M059J (cell line): Measurements from ENCODE around the gene ABR. TPM values are rescaled to one million over a fixed set of nuclear protein-coding genes. Genes with fewer than 3 reads are reported as not detected.
A peak's percentile ranks its signal among the peaks of the same experiment; 100 is the strongest.
"Not testable (repeated sequence)": the region's sequence is repeated elsewhere in the genome, so short reads cannot be mapped to it uniquely, and the experiment has no call there.

Experiments used
- DNase-seq: peaks from one replicate; pipeline ENCODE4 v3.0.0-alpha.2; 2012; ENCODE audit warnings: low read depth
- total RNA-seq: library from RNA; depleted of rRNA; stranded (reverse); fragments of >200 nt; shearing (Covaris generic); gene quantifications from 2 replicates; pipeline ENCODE4 v1.2.3, GENCODE V29; 2014

The ABR gene
- total RNA-seq, 1 experiment from 2014 or later = 47.3 TPM

DNA sequence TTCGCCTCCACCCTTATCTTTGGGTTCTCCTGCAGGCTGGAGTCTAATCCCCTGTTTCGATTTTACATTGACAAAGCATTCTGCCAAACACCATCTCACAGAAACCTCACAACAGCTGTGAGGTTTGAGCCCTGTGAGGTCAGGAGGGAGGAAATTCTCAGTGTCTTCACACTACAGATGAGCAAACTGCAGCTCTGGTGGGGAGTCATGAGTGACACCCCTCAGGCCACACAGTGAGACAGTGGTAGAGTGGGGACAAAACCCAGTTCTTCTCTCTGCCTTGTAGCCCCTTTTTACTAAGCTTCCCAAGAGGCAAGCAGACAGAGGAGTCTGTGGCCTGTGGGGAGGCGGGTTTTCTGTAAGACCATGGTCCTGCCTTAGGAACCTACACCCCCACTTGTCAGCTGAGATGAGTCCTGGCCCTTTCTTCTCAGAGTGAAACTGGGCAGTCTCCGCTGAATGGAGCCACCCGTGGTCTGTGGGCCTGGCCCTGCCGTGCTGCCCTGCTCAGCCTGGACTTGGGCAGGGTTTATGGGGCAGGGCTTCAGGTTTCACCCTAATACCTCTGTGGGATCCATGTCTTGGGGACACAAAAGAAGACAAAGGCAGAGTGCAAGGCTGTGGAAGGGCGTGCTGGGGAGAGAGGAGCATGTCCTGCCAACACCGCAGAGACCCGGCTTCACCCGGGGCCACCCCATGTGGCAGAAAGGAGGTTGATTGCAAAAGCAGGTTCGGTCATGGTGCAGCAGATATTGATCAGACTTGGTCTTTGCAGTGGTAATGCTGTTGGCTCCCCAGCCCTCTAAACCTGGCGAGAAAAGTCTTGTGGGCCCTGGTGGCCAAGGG, 59.0 kb downstream of the ABR start:
- DNase-seq = no peak

DNA sequence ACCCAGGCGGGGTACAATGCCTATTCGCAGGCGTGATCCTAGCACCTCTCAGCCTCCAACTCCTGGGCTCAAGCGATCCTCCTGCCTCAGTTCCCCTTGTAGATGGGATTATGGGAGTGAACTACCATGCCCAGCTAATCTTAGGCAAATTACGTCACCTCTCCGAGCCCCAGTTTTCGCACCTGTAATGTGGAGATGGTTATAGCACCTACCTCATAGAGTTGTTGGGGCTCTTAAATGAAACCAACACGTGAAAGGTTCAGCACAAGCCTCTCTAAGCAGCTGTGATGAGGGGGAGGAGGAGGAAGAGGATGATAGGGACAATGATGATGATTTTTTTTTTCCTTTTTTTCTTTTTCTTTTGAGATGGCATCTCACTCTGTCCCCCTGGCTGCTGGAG, 59.9 kb downstream of the ABR start:
- DNase-seq = no peak

DNA sequence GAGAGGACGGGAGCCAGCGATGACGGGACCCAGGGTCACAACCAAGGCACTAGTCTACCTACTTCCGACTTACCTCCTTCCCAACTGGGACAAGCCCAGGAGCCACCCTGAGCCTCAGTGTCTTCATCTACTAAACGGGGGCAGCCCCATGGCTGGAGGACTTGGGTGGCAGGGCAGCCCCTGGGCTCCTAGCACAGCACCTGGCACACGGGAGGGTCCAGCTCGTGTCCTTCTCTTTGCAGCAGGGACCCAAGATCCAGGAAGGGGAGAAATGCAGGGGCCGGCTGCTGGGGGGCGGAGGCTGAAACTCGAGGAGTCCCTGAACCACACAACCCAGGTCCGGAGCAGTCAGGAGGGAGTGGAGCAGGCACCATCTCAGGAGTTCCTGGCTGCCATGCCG, 63.2 kb downstream of the ABR start:
- DNase-seq = no peak

DNA sequence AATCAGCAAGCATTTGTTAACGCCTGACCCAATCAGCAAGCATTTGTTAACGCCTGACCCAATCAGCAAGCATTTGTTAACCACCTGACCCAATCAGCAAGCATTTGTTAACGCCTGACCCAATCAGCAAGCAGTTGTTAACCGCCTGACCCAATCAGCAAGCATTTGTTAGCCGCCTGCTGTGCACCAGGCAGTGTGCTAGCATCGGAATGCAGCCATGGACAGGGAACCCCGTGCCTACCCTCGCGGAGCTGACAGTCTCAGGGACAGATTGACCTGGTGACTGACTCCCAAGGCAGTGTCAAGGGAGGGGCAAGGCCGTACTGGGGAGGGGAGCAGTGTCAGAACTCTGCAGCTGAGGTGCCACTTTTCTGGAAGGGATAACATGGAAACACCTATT, 66.9 kb downstream of the ABR start:
- DNase-seq = no peak

DNA sequence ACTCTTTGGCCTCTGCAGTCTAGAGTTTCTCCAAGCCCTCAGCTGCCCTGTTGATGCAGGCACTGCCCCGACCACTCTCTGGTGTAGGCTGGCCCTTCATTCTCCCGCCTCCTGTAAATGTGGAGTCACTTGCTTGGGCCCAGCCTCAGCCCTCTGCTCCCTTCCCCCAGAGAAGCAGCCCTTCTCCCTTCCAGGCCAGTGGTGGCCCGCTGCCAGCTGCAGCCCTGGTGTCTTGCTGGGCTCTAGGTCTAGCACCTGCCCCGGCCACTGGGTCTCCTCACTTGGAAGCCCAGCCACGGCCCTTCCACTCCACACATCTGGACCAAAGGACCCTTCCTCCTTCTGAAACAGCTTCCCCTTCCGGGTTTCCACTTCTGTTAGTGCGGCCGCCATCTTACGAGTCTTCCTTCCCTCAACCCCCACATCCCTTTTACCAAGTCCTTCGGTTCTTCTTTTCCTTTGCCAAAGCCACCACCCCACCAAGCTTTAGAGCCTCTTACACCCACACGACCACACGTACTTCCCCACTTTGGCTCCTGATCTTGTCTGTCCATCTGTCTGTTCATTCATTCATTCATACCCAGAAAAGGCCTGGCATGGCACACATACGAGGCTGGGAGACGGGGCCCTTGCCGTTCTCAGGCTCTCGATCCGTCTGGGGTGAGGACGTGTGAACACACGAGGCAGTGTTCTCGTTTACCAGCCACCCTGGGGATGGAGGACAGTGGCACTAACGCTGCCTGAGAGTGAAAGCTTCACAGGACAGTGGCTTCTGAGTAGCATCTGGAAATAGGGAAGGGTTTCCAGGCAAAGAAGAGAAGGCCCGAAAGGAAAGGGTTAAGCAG, 68.0 kb downstream of the ABR start:
- no peak for DNase-seq

DNA sequence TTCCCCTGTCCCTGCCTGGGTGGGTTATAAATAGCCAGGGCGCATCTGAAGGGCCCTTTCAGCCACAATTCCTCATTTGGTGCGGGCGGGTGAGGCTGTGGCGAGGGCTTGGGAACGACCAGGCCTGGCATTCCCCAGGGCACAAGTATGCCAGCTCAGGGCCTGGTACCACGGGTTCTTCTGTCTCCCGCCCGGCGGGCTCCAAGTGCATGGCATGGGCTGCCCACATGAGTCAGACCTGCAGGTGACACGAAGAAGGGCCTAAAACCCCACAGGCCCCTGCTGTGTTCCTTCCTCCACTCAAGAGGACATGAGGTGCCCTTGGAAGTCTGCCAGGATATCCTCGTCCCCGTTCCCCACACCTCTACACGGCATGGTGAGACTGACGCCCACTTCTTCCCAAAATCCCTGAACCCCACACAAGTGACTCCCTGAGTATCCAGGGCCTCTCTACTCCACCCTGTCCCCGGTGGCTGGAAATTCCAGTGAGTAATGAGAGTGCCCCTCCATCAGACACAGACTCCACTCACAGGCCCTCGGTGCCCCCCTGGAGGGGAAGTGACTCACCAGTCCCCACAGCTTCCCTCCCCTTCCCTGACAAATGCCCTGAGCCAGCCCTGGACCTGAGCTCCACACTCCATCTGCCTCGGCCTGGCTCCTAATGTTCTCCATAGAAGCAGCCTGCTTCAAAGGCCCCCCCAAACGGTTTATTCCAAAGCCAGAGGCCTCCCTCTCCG, 68.8 kb downstream of the ABR start:
- peak; percentile 97 for DNase-seq

DNA sequence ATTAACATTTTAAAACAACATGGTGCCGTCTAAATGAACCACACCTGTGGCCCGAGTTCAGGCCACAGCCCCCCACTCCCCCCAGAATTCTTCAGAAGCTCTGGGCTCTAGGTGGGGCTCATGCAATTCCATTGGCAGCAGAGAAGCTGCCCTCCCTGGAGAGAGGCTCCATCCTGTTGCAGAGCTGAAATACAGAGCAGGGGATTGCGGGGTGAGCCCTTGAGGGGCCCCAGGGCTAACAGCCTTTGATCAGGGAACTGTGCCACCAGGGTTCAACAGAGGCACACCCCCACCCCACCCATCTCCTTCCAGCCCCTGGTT, 69.3 kb downstream of the ABR start:
- DNase-seq = no peak

DNA sequence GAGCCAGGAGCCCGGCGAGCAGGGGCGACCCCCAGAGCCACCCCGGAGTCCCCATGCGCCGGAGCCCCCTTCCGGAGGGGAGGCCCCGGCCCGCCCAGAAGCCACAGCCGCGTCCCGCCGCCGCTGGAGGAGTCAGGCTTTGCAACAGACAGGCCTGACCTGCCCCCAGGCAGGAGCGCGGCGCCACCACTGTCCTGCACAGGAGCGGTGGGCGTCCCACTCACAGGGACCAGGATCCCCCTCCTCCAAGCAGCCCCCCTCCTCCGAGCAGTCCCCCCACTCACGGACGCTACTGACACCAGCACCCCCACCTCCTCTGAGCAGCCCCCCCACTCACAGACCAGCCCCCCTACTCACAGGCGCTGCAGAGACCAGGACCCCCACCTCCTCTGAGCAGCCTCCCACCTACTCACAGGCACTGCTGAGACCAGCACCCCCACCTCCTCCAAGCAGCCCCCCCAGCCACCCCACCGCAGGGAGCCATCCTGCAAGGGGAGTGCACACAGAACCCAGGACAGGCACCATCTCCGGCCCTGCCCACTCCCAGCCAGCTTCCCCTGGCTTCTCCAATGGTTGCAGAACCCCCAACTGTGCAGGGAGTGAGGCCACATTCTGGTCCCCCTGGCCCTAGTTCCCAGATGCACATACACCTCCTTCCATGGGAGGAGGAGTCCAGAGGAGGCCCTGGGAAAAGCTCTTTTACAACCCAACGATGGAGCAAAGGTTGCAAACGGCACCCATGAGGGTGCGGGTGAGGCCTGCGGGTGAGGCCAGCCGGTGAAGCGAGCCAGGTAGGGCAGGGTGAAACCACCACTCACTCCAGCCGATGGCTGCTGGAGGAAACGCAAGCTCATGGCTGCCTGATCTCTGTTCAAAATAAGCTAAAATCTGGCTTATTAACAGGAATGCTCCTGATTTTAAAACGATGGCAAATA, 69.9 kb downstream of the ABR start:
- peak; percentile 32 for DNase-seq

DNA sequence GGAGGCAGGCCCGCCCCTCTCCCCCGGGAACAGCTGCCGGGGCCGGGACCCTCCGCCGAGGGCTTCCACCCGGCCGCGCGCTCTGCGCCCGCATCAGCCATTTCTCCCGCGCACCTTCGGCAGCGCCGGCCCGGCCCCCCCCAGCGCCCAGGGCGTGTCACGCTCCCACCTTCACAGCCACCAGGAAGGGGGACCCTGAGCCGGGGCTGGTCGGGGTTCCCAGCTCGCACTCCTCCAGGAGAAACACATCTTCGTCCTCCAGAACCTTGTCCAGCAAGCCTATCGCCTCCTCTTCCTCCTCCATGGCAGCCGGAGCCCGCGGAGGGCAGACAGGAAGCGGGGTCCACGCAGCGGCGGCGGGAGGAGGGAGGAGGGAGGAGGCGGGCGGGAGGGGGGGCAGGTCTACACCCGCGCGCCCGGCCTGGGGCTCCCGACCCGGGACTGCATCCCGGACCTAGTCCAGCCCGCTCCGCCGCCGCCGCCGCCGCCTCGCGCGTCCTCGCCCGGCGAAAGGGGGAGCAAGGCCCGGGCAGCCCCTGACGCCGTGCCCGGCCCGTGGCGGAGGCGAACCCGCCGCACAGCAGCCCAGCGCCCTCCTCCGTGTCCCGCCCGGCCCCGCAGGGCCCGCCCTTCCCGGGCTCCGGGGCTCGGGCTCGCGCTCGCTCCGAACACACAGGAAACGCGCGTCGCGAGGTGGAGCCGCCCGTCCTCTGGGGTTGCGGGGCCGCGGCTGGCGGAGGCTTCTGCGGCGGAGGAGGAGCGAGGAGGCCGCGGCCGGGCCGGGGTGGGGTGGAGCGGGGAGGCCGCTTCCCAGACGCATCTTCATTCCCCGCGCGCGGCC, 70.8 kb downstream of the ABR start:
- DNase-seq = peak; percentile 42

DNA sequence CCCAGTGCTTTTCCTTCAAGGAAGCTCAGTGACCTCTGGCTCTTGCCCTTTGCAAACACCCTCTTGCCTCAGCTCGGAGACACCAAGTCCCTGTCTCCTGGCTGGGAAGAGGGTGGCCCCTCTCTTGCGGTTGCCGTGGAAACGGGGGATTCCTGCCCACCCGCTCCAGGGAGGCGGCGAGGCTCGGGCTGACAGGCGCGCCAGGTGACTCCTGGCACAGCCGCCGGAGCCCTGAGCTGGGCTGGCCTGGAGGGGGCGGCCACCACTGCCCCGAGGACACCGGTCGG, 71.4 kb downstream of the ABR start:
- DNase-seq = no peak

DNA sequence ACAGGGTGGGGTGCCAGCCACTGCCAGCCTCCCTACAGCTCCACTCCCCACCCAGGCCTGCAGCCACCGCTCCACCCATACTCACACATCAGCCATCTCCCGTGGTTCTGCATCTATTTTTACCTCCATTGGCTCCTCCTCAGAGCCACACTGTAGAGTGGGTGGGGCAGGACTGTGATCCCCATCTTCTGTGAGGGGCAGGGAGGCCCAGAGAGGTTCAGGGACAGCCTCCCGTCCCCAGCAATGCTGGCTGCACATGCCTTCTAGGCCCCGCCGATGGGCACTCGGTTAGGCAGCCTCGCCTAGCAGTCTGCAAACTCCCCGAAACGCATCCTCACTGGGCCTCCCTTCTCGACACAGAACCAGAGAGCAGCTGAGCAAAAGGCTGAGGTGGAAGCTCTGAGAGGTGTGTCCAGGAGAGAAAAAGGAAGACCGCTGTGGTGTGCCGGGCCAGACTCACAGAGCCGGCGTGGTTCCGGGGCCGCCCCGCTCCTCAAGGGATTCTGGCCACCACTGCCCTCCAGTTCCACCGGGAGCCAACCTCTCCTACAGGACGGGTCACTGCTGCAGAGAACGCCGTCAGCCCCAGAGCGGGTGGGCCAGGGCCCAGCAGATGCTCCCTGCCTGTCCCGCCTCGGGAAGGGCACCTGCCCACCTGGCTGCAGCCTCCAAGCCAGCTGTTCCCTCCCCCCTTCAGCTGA, 71.9 kb downstream of the ABR start:
- DNase-seq = no peak

DNA sequence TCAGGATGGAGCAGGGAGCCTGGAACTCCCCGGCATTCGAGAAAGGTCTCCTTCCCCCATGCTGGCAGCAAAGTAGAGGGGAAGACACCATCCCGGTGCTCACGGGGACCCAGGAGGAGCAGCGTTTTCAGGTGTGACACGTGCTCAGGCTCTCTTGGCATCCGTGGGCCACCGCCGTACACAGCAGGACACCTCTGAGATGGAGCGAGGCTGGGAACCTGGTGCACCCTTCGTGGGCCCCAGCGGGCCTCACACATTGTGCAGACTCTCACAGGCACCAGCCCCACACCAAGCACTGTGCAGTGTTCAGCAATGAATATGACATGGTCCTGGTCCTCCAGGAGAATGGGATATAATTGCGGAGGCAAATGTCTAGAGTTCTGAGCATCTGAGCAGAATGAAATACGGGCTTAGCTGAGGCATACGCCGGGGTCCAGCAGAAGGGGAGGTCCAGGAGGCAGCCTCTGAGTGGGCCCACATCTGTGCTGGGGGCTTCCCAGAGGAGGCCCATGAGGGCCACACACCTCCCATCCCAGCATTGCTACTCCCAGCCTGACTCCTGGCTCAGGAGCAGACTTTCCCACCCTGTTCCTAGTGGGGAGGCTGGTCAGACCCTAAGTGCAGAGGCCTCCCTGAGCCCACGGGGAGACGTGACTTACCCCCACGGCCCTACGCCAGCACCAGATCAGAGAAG, 72.6 kb downstream of the ABR start:
- no peak for DNase-seq

DNA sequence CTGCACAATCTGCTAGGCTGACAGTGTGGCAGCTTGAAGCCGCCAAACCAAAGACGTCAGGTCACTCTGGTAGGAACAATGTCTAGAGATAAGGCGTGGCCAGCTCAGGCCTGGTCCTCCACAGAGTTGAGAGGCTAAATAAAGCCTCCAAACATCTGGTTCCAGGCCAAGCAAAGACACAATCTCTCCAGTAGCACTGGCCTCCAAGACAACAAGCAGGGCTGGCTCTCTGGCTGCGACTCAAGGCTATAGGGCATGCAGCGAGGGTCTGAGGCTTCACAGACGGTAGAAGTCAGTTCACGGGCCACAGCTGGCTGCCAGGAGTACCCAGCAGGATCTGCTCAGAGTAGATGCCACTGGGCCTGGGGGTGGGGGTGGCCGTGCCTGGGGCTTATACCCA, 75.6 kb downstream of the ABR start:
- no peak for DNase-seq

DNA sequence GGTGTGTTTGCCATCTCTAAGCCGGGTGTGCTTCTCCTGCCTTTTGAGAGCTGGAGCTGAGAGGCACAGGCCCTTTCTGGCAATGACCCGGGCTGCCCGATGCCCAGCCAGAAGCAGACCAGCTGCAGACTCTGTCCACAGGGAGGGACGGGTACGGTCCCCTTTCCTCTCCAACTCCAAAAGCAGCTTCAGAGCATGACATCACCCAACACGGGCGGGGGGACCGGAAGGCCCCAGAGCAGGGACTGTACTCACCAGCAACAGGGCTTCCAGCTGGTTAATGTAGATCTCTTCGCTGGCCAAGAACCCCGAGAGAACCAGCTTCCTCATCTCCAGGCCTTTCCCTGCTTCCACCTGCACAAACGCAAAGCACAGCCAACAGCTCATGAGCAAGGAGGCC, 79.4 kb downstream of the ABR start:
- no peak for DNase-seq

DNA sequence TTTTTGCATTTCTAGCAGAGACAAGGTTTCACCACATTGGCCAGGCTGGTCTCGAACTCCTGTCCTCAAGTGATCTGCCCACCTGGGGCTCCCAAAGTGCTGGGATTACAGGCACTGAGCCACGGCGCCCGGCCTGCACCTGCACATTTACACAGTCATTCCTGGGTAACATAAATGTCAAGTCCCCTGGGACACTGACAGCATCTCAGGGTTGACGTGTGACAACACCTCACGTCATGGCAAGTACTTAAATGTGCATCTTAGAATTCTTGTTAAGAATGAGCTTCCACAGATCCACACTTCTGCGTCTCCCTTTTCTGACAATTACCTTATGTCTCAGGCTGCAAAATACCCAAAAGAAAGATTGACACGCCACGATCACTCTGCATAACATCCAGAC, 80.5 kb downstream of the ABR start:
- DNase-seq = no peak

DNA sequence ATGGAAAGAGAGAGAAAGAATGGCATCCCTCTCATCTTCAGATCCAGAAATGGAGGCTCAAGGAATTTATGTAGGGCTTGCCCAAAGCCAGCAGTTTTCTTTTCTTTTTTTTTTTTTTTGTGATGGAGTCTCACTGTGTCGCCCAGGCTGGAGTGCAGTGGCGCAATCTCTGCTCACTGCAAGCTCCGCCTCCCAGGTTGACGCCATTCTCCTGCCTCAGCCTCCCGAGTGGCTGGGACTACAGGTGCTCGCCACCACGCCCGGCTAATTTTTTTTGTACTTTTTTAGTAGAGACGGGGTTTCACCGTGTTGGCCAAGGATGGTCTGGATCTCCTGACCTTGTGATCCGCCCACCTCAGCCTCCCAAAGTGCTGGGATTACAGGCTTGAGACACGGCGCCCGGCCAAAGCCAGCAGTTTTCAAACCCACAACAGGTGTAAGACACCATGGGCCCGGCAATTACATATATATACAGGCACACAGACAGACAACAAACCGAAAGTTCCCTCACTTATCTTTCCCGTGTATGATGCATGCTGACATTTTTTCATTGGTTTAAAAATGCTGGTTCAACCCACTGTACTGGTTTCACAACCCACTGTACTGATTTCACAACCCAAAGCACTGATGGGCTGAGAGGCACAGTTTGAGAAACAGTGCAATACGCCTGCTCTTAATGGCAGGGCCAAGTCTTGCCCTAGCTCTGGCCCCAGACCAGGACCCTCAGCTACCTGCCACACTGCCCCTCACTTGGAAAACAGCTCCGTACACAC, 81.6 kb downstream of the ABR start:
- DNase-seq = not testable (repeated sequence)

DNA sequence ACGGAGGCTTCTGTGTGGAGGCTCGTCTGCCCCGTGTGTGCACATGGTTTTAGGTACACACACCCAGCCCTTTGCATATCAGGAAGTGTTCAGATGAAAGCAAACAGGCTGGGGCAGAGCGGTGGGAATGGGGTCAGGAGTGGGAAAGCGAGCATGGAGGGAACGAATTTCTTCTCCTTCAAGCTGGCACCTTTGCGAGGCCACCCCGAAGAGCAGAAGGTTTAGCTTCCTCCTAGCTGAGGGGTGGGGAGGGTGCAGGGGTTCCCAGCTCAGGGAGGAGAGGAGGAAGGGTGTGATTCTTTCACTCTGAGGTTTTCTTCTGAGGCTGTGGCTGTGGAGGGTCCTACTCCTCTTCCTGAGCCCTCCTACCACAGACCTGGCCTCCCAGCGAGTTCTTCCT, 83.6 kb downstream of the ABR start:
- no peak for DNase-seq

DNA sequence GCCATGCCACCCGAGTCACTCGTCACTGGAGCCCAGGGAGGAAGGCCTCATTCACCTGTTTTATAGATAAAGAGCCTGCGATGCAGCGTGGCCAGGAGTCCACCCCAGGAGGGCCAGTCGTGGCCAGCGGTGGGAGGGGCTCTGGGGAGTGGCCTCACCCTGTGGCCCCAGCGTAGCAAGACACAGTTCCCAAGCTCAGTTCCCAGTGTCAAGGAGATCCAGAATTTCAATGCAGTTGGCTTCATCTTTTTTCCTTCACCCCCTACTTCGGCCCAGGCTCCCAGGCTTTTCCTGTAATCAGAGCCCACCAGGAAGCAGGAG, 84.0 kb downstream of the ABR start:
- DNase-seq = no peak
